SU-DHL-6 (cell line): ENCODE measurements around the gene JAML.

Source experiments
- EZH2phosphoT487 ChIP-seq: fragments of 200-600 bp; sonication (generic), shearing (Covaris generic); conservative IDR thresholded peaks from 2 replicates; pipeline ENCODE4 v1.6.1; 2018; ENCODE audit warnings: mild to moderate bottlenecking, antibody characterized with exemption, low read length, moderate library complexity, mixed read lengths
- TF ChIP-seq, protein P1 (sequence below): fragments of 200-600 bp; sonication (generic); IDR thresholded peaks from one replicate; pipeline ENCODE4 v1.5.1; 2017; ENCODE audit warnings: antibody characterized with exemption, mild to moderate bottlenecking, low read length, moderate library complexity; ENCODE audit not compliant: insufficient read depth, poor library complexity, severe bottlenecking

DNA sequence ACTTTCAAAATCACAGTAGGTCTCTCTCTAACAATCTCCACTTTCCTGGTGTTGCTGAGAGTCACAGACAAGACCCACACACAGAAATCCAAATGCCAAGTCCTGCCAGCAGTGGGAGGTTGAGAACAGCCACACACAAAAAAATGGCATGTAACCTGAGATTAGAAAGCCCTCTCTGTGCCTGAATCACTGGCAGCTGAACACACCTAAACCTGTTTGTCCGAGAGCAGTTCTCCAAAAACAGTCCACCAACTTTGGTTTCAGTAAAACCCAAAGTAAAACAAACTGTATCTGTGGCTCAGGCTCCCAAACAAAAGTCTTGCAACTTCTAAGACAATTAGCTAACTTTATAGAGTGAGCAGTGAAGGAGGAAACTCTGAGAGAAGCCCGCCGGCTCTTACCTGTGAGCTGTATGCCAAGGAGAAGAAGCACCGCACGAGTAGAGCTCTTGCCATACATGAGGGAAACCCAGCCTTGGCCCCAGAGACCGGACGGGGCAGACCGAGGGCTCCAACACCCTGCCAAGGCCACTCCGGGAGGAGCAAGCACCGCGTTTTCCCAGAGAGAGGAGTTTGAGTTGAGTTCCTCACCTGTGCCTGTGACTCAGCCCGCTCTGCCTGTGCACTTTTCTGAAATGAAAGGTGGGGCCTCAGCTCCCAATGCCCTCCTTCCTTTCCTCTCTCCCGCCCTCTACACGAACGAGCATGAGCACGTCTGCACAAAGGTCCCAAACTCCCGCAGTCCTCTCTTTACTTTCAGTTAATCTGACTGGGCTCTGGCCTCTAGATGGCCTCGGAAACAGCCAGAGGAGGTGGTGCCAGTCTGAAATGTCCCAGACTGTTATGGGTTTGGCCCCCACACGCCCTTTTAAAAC lies 39.1 kb upstream of the JAML start, which contains the start of gene MPZL2:
- TF ChIP-seq, protein P1, sequence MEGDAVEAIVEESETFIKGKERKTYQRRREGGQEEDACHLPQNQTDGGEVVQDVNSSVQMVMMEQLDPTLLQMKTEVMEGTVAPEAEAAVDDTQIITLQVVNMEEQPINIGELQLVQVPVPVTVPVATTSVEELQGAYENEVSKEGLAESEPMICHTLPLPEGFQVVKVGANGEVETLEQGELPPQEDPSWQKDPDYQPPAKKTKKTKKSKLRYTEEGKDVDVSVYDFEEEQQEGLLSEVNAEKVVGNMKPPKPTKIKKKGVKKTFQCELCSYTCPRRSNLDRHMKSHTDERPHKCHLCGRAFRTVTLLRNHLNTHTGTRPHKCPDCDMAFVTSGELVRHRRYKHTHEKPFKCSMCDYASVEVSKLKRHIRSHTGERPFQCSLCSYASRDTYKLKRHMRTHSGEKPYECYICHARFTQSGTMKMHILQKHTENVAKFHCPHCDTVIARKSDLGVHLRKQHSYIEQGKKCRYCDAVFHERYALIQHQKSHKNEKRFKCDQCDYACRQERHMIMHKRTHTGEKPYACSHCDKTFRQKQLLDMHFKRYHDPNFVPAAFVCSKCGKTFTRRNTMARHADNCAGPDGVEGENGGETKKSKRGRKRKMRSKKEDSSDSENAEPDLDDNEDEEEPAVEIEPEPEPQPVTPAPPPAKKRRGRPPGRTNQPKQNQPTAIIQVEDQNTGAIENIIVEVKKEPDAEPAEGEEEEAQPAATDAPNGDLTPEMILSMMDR: no peak
- no peak for TF ChIP-seq EZH2phosphoT487
